ENCODE data around the gene PNPLA5.

- no peak for TF ChIP-seq EZH2 (IDR thresholded peaks at IDR 0.05; ENCODE audit: low read length)
- TF ChIP-seq CTCF (optimal IDR thresholded peaks at IDR 0.05 in 1 of 3, IDR thresholded peaks at IDR 0.05 in 1 of 3, conservative IDR thresholded peaks at IDR 0.05 in 1 of 3; ENCODE audit: extremely low read depth in 1 of 3, insufficient read depth in 2 of 3, low read length in 3 of 3): no peak
Observed at GRCh38 chr22:43897751-43898261, 6.0 kb upstream of the PNPLA5 start.
